ENCODE results near the gene PAFAH1B2. TPM values are rescaled to one million over a fixed set of nuclear protein-coding genes. Genes with fewer than 3 reads are reported as not detected.
"Not testable (repeated sequence)": the region's sequence is repeated elsewhere in the genome, so short reads cannot be mapped to it uniquely, and the experiment has no call there.

PAFAH1B2 gene
- total and polyA plus RNA-seq, 4 donors, result 22.2 to 73.1 (median 47.3) TPM

- ATAC-seq (ENCODE audit: insufficient read depth, low FRiP score) (no peak), DNase-seq (peak in 1 of 3 donors; percentile 6)
- 82 to 87% methylated on average over 6 of the region's 6 CpGs for WGBS, 2 donors
- Histone ChIP-seq H3K36me3 (ENCODE audit: control insufficient read depth in 4 of 4, insufficient read depth in 4 of 4, low read length in 4 of 4) (no peaks in the 10 kb centered on the region), H3K27ac (ENCODE audit: low read depth in 1 of 2, low read length in 1 of 2) (no peak overlapping the region), H3K27me3 (ENCODE audit: control insufficient read depth in 3 of 3, insufficient read depth in 3 of 3, low read length in 2 of 3) (no peaks in the 10 kb centered on the region), H3K4me1 (ENCODE audit: control insufficient read depth in 5 of 5, insufficient read depth in 5 of 5, low read length in 5 of 5) (peaks cover 0 to 7% (median 0%) of the 10 kb centered on the region in 5 donors), H3K4me3 (no peak overlapping the region), H3K9ac (ENCODE audit: insufficient read depth in 1 of 2, low read length in 2 of 2) (no peak overlapping the region), H3K9me3 (ENCODE audit: control insufficient read depth in 4 of 4, insufficient read depth in 3 of 4, low read length in 3 of 4) (no peaks in the 10 kb centered on the region)
- TF ChIP-seq CTCF (IDR thresholded peaks at IDR 0.05; ENCODE audit: control extremely low read depth, extremely low read depth), result no peak
These were observed 16.8 kb upstream of the PAFAH1B2 start for GRCh38 chr11:117127171-117127901.

GRCh38 chr11:117128289-117128688 lies 15.8 kb upstream of the PAFAH1B2 start:
- TF ChIP-seq CTCF (IDR thresholded peaks at IDR 0.05; ENCODE audit: control extremely low read depth, extremely low read depth), result no peak
- Histone ChIP-seq H3K4me3 (no peak overlapping the region), H3K4me1 (ENCODE audit: control insufficient read depth in 5 of 5, insufficient read depth in 5 of 5, low read length in 5 of 5) (no peaks in the 10 kb centered on the region), H3K27ac (ENCODE audit: low read depth in 1 of 2, low read length in 1 of 2) (no peak overlapping the region), H3K9me3 (ENCODE audit: control insufficient read depth in 4 of 4, insufficient read depth in 3 of 4, low read length in 3 of 4) (no peaks in the 10 kb centered on the region), H3K36me3 (ENCODE audit: control insufficient read depth in 4 of 4, insufficient read depth in 4 of 4, low read length in 4 of 4) (no peaks in the 10 kb centered on the region), H3K27me3 (ENCODE audit: control insufficient read depth in 3 of 3, insufficient read depth in 3 of 3, low read length in 2 of 3) (no peaks in the 10 kb centered on the region), H3K9ac (ENCODE audit: insufficient read depth in 1 of 2, low read length in 2 of 2) (no peak overlapping the region)
- DNase-seq, result no peak
- no peak for ATAC-seq (ENCODE audit: insufficient read depth, low FRiP score)
- 80 to 92% methylated on average over 4 of the region's 4 CpGs for WGBS, 2 donors

DNA sequence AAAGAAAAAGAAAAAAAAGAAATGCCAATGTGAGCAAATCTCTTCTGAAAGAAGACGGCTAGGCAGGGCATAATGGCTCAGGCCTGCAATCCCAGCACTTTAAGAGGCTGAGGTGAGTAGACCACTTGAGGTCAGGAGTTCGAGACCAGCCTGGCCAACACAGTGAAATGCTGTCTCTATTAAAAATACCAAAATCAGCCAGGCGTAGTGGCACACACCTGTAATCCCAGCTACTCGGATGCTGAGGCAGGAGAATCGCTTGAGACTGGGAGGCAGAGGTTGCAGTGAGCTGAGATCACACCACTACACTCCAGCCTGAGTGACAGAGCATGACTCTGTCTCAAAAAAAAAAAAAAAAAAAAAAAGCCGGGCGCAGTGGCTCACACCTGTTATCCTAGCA lies 13.7 kb upstream of the PAFAH1B2 start:
- not testable (repeated sequence) for H3K27ac ChIP-seq (ENCODE audit: low read depth in 1 of 2, low read length in 1 of 2); H3K27me3 ChIP-seq (ENCODE audit: control insufficient read depth in 3 of 3, insufficient read depth in 3 of 3, low read length in 2 of 3); H3K36me3 ChIP-seq (ENCODE audit: control insufficient read depth in 4 of 4, insufficient read depth in 4 of 4, low read length in 4 of 4); ATAC-seq (ENCODE audit: insufficient read depth, low FRiP score); H3K9me3 ChIP-seq (ENCODE audit: control insufficient read depth in 4 of 4, insufficient read depth in 3 of 4, low read length in 3 of 4); DNase-seq; H3K9ac ChIP-seq (ENCODE audit: insufficient read depth in 1 of 2, low read length in 2 of 2); H3K4me3 ChIP-seq; H3K4me1 ChIP-seq (ENCODE audit: control insufficient read depth in 5 of 5, insufficient read depth in 5 of 5, low read length in 5 of 5)
- WGBS, 2 donors, result 95 to 97% methylated on average over 5 to 7 of the region's 7 CpGs

DNA sequence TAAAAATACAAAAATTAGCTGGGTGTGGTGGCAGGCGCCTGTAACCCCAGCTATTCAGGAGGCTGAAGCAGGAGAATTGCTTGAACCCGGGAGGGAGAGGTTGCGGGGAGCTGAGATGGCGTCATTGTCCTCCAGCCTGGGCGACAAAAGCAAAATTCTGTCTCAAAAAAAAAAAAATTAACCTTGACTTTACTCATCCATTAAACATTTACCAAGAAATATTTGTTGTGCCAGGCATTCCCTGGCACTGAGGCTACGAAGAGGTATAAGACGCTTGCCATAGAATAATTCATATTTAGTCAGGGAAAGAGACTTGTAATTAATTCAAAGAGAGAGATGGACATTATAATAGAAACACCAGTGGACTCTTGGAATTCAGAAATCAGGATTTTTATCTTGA lies 13.2 kb upstream of the PAFAH1B2 start:
- WGBS, 2 donors, result 91 to 96% methylated on average over 7 of the region's 7 CpGs
- H3K36me3 ChIP-seq (ENCODE audit: control insufficient read depth in 4 of 4, insufficient read depth in 4 of 4, low read length in 4 of 4), result no peaks in the 10 kb centered on the region
- no peak overlapping the region for H3K9ac ChIP-seq (ENCODE audit: insufficient read depth in 1 of 2, low read length in 2 of 2)
- TF ChIP-seq CTCF (IDR thresholded peaks at IDR 0.05; ENCODE audit: control extremely low read depth, extremely low read depth), result no peak
- ATAC-seq (ENCODE audit: insufficient read depth, low FRiP score) (no peak), DNase-seq (no peak)
- no peak overlapping the region for H3K27ac ChIP-seq (ENCODE audit: low read depth in 1 of 2, low read length in 1 of 2)
- no peak overlapping the region for H3K4me3 ChIP-seq
- no peaks in the 10 kb centered on the region for H3K4me1 ChIP-seq (ENCODE audit: control insufficient read depth in 5 of 5, insufficient read depth in 5 of 5, low read length in 5 of 5)
- H3K9me3 ChIP-seq (ENCODE audit: control insufficient read depth in 4 of 4, insufficient read depth in 3 of 4, low read length in 3 of 4), result no peaks in the 10 kb centered on the region
- no peaks in the 10 kb centered on the region for H3K27me3 ChIP-seq (ENCODE audit: control insufficient read depth in 3 of 3, insufficient read depth in 3 of 3, low read length in 2 of 3)
